GM18867 (cell line): ENCODE results near the gene RPS6KA6.

ENCODE experiments used
- ATAC-seq: cut with Tn5 transposase; IDR thresholded peaks from one replicate; pipeline ENCODE4 v1.9.1; 2021; ENCODE audit warnings: mild to moderate bottlenecking, moderate library complexity; ENCODE audit not compliant: unreplicated experiment

RPS6KA6 gene

DNA sequence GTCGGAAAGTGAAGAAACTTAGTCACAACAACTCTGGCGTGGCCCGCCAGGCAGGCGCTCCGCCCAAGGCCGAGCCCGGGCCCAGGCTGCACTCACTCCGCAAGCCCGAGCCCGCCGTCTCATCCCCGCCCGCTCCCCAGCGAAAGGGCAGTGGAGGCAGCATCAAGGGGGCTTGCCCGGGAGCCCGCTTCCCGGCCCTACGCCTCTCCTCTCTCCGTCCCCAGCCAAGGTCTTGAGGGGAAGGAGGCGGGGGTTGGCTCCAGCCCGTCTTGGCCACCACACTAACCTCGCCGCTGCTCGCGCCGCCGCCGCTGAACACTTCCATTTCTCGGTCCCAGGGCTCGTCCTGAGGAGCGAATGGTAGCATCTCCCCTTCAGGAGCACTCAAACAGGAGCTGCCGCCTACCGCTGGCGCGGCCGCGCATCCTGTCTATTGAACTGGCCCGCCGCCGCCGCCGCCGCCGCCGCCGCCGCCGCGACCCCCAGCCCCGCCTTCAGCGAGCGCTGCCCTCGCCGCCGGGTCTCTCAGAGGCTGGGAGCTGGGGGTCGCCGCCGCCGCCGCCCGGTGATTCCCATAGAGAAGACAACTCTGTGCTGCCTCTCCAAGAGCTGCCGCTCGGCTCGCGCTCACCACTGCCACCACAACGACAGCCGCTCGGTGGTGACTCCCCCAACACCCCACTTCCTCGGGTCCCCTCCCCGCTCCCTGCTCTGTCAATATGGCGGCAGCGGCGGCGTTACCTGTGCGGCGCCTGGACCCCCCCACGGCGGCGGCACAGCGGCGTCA lies at the start of gene RPS6KA6:
TSS of gene RPS6KA6 (minus strand) at position 667 of the 787 bp plus-strand sequence. CDS start at position 367, 300 bp downstream.
- ATAC-seq, result peak; percentile 62

DNA sequence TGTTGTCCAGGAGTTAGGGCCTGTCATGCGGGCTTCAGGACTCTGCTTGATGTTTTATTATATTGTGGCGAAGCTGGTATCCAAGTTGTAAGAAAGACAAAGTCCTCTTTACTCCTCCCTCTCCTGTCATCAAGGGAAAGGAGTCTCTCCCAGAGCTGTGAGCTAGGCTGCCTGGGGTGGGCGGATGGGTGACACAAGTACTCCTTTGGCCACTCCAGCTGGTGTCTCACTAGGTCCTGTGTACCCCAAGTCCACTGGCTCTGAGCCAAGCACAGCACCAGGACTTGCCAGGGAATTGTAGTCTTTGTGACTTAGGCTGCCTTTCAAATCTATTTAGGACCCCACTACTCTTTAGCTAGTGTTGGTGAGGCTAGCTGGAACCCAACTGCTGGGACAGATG lies 36.7 kb upstream of the RPS6KA6 start:
- ATAC-seq, result no peak

DNA sequence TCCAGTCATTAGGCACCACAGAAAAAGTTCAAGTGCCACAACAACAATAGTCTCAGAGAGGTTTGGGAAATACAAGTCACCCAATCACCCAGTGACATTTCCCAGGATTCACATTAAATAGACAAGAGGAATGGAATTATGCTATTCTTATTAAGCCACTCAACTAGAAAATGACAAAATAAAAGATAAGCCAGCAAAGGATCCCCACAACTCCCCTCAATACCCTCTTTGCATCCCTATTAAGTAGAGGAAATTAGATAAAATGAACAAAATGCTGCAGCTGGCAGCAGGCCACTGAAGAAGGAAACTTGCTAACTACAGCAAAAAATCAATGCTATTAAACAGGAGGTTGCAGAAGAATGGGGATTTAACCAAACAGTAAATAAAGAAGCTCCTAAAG lies 35.3 kb upstream of the RPS6KA6 start:
- no peak for ATAC-seq

DNA sequence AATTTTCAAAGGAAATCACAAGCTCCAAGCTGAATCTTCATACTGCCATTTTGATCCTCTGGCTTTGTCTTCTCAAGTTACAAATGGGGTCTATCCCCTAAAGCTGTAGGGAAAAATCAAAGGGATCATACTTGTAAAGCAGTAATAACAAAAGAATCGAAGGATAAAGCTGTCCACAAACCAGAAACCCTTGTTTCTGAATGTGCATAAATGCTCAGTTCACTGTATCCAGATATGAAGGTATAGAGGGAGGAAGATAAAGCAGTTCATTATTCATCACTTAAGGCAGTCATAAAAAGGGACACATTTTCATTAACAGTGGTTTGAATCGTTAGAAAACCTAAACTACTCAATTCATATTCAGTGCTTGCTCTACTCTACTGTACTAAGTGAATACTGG lies 33.2 kb upstream of the RPS6KA6 start:
- no peak for ATAC-seq

DNA sequence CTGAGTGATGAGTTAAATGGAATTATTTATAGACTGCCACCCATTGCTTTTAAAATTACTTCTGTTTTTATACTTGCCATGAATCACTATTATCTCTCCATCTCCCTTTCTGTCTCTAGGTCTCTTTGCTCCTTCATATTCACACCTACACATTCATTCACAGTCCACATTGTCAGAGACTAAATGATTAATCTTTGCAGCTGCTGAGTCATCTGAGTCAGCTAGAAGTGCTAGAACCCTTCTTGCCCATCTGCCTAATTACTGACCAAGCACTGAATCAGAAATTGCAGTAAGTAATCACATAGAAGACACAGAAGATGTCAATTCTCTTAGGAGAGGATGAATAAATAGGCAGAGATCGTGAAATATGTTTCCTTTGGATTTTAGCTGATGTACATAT lies 31.6 kb upstream of the RPS6KA6 start:
- no peak for ATAC-seq

DNA sequence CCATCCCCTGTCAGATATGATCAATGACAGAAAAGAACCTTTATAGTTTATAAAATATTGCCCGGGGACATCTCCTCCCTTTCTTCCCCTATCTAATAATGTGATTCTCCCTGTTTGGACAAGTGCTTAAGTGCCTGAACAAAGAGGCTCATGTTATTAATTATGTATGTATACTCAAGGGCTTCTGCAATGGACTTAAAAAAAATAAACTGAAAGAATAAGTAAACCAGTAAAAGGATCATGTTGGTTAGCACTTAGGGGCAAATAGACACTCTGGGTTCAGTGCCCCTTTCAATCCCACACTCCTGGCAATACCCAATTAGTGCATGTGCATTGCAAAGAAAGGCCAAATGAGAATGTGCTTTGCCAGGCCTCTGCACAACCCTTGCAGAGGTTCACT lies 30.7 kb upstream of the RPS6KA6 start:
- no peak for ATAC-seq

DNA sequence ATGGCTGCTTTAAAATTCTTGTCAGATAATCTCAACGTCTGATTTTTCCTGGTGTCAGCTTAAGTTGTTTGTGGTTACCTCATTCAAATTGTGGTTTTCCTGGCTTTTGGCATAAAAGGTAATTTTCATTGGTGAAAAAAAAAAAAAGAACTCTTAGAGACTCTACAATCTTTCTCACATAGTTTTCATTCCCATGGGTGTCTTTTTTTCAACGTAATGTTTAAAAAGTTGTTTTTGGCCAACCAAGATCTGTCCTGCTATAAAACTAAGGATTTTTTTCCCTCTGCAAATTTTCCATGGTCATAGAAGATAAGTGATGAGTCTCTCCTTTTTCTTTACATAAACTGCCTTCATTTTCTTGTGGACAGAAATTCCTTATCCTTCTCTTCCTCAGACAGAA lies 28.9 kb upstream of the RPS6KA6 start:
- ATAC-seq, result no peak

DNA sequence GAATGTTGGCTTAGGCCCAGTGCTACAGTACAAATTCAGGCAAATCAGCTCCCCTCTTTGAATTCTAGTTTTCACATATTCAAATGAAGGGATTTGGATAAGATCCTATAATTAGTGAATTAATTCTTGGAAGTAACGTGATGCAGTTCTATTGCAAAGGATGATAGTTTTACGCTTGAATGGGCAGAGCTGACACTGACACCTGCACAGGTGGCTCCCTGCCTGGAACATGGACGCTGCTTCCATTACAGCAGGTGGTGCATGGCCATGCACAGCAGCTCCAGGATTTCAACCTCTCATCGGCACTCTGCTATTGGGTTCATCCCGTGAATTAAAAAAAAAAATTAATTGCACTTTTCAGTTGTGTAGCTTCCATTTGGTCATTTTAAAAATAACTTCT lies 28.4 kb upstream of the RPS6KA6 start:
- no peak for ATAC-seq

DNA sequence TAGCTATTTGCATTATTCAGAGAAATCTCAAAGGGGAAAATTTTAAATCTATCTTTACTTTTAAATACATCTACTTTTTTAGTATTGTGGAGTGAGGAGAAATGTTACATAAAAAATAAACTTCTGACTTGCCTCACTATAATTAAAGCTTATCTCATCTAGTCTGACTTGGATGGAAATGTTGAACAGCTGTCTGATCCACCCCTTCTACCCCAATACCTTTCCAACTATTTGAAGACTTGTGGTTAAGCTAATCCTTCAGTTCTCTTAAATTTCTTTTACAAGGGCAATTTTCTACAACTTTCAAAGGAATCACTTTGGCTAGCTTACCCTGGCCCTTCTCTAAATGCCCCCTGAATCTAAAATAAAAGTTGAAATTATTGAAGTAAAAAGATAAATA lies 17.3 kb upstream of the RPS6KA6 start:
- ATAC-seq, result no peak

DNA sequence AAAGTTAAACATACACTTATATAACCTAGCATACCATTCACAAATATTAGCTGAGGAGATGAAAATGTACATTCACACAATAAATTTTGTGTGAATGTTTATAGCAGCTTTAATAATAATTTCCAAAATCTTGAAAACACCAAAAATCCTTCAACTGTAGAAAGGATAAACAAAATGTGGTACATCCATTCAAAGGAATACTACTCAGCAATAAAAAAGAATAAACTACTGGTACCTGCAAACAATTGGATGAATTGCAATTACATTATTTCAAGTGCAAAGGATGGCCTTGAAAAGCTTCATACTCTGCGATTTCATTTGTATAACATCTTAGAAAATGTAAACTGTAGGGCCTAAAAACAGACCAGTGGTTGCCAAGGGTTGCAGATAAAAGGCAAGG lies 11.7 kb upstream of the RPS6KA6 start:
- no peak for ATAC-seq

DNA sequence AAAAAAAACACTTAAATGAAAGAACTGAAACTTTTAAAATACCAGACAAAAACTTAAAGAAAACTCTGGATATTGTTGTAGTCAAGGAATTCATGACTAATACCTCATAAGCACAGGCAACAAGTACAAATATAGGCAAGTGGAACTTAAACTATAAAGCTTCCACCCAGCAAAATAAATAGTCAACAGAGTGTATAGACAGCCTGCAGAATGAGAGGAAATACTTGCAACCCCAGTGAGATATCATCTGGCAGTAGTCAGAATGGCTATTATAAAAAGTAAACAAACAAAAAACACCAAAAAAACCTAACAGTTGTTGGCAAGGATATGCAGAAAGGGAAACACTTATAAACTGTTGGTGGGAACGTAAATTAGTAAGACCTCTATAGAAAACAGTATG lies 9.6 kb upstream of the RPS6KA6 start:
- no peak for ATAC-seq

DNA sequence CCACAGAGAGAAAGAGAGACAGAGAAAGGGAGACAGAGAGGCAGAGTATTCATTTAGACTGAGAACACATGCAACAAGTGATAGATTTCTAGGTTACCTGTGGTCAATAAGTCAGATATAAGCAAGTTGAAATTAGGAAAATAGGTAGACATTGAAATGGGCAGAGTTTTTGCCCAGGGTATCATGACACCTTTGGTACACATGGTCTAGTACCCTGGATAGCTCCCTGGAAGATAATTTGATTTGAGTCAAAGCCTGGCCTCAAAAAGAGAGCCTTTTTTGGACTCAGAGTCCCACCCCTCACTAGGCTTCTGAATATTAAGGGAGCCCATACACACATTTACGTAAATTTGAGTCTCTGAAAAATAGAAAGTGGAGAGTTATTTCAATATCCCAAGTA lies 4.0 kb upstream of the RPS6KA6 start:
- no peak for ATAC-seq

DNA sequence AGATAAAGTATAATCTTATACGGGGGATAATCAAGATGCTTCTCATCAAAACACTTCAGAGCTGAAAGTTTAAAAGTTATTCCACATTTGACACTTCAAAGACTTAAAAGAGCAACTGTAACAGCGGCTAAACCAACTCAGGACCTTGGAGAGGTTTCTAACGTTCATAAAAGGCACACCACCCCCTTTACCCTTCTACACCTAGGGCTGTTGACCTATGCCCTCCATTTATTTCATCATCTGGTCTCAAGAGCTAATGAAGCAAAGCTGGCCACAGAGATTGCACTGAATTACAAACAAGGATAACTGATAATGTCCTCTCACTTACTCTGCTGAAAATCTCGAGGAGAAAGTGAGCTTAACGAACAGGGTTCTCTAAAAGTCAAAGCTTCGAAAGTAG lies 1.1 kb upstream of the RPS6KA6 start:
- ATAC-seq, result no peak

DNA sequence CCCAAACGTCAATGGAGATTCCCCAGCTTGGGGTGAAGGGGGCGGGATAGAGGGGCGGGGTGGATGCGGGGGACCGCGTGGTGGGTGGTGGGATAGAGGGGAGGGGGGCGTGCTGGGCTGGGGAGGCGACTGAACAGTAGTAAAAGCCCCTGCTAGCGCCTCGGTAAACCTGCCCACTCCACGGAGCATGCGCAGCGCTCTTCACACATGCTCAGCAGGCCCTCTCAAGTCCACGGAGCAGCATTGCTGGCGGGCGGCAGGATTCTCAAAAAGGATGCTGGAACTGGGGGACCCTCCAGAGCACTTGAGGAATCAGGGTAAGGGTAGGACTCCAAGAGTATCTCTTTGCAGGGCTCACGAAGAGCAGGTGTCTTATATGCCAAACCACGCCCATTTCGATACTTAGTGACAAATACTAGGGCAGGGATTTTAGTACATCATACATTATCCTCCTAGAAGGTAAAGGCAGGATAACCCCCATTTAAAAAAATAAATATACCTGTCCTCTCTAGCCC lies 378 bp upstream of the RPS6KA6 start:
- ATAC-seq, result peak; percentile 64

DNA sequence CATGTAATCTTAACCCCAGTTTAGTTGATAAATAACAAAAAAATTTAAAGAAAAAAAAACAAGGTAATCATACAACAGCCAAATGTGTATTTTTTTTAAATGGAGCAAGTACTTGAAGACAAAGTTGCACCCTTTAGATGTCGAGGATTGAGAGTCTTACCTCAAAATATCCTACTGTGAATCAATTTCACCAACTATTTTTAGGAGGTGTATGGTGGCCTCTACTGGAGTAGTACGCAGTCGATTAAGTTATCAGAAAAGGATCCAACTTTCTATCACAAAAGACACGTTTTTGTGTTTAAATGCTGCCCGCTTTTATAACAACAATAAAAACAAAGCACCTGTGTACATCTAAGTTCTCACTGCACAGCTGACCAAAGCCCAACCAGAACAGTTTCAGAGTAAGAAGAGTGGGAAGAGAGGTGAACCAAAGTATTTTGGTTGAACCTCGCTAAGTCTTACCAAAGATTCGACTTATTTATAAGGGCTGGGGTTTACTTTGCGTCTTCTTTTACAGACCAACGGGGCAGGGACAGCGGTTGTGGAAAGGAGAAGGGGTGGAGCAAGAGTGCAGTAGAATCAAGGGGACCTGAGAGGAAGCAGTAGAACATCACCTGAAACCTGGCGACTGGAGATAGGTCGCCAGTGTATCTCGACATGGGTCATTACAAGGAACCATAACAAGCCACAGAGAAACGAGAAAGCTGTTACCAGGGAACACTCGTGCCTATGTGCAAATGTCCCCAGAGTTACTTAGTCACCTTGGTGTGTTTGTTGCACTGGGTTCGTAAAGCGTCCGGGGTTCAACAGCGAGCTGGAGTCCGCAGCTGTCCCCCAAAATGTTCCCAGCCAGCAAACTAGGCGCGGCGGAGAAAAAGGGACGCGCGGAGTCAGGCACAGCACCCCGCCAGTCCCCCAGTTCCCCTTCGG lies 1.1 kb downstream of the RPS6KA6 start:
- ATAC-seq, result peak; percentile 39

DNA sequence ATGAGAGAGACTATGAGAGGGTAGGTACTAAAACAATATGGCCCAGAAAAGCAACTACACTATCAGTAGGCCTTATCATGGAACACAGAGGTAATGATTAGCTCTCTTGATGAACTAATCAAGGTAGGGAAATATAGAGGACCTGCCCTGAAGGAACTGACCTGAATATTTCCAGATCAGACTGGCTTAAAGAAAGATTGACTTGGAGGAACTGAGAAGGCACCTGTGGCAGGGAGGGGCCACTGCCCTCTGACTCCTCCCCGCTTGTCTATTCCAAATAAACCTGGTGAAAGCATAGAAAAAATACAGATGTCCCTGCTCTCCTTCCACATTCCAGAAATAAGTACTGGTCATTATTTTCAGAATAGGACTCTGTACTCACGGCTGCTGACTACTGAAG lies 5.5 kb downstream of the RPS6KA6 start:
- ATAC-seq, result no peak

DNA sequence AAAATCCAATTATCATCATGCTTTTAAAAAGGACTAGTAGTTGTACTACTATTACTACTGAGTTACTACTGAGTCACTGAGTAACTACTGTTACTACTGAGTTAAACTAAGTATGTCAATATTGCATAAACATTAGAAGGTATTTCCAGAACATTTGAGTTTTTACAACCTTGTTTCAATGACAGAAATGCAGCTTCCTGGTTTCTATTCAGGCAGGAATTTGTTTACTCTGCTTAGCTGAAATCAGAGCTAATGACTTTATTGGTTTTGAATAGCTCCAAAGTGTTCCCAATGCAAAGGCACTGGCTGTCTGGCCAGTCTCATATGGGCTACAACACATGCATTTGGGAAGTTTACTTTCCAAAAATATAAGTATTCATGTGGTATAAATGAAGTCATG lies 12.0 kb downstream of the RPS6KA6 start:
- no peak for ATAC-seq

DNA sequence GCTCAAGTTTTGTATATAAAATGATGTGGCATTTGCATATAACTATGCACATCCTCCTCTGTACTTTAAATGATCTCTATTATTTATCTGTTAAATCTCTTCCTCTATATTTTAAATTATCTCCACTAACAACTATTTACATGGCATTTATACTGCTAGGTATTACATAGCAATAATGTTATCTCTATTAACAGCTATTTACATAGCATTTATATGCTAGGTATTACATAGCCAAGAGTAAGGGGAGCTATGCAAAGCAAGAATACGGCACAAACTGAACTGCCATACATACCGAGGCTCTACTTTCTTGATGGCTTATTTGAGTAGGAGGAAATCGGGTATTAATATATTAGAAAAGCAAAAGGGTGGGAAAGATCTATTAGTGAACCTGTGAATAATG lies 12.7 kb downstream of the RPS6KA6 start:
- ATAC-seq, result no peak

DNA sequence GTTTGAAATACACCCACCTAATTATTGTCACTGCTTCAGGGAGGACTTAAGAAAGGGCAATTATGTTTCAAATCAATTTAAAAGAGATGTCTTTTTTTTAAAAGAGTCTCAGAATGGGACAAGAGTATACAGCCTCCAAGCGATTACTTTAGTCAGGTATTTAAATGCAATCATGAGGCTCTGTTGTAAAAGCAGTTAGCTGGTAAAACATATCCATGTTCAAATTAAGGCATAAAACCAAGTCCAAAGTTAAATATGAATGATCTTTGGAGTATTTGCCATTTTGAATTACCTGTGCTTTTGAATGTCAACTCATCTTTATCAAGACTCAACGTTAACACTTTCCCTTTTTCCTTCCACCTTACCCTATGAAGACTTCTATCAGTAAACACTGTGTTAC lies 13.7 kb downstream of the RPS6KA6 start:
- no peak for ATAC-seq

DNA sequence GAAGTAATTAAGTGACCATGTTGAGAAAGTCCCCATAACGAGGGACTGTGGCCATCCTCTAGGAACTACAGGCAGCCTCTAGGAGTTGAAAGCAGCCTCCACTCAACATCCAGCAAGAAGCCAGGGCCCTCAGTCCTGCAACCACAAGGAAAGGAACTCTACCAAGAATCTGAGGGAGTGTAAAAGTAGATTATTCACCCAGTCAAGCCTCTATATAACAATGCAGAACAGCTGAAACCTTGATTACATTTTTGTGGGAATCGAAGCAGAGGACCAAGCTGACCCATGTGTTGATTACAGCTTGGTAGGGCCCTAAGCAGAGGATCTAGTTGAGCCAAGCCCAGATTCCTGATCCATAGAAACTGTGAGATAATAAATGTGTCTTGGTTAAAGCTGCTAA lies 17.1 kb downstream of the RPS6KA6 start:
- no peak for ATAC-seq

DNA sequence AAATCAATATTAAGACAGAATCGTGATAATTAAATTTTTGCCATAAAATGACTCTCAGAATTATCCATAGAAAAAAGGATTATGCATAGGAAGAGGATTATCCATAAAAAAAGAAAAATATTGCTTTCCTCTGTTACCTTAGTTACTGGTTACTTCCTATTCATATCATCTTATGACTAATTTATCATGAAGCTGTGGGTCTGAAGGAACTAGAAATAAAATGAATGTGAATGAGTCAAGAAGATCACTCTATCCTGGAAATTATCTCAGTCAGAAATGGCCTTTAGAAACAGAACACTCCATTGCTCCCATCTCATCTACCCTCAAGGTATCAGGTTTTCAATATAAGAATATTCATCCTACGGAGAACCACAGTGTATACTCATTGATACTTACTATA lies 19.4 kb downstream of the RPS6KA6 start:
- no peak for ATAC-seq

DNA sequence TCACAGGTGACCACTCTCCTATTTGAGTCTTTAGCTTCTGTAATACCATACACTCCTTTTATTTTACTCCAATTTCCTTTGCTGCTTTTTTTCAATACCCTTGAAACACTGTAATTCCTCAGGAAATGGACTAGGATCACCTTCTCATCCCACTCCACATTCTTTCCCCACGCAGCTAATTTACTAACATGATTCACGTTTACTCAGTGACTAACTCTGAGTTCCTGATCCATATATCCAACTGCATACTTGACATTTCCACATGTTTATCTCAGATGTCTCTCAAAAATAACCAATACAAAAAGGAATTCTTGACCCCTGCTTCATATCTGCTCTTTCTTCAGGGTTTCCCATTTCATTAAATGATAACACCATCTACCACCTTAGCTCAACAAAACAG lies 19.9 kb downstream of the RPS6KA6 start:
- no peak for ATAC-seq
